GM19395 (cell line): ENCODE measurements around the gene PHIP.
"Not testable (repeated sequence)": the region's sequence is repeated elsewhere in the genome, so short reads cannot be mapped to it uniquely, and the experiment has no call there.

Experiments
- ATAC-seq: cut with Tn5 transposase; IDR thresholded peaks from one replicate; pipeline ENCODE4 v1.9.1; 2021; ENCODE audit warnings: mild to moderate bottlenecking, moderate library complexity; ENCODE audit not compliant: unreplicated experiment

PHIP gene

GRCh38 chr6:79078075-79078969, at the start of gene PHIP:
Gene PHIP, minus strand, starts transcription at chr6:79078254. Its CDS starts 186 bp downstream, at chr6:79078068.
- peak; percentile 75 for ATAC-seq

GRCh38 chr6:79127660-79128059, 49.6 kb upstream of the PHIP start:
- no peak for ATAC-seq

DNA sequence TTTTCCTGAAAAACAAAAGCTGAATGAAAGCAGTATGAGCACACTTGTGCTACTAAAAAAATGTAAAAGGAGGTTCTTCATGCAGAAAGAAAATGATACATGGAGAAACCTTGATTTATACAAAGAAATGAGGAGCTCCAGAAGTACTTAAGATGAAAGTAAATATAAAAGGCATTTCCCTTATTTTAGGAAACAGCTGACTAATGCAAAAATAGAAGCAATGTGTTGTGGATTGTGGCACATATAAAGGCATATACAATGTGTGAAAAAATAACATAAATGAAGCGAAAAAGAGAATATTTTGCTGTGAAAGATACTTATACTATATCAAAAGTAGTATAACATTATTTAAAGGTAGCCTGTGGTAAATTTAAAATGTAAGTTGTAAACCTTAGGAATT, 41.2 kb upstream of the PHIP start:
- ATAC-seq: no peak

- ATAC-seq: no peak
These were observed 39.7 kb upstream of the PHIP start for GRCh38 chr6:79117752-79118151.

GRCh38 chr6:79115553-79116182, 37.6 kb upstream of the PHIP start:
- ATAC-seq: no peak

GRCh38 chr6:79111549-79111948, 33.5 kb upstream of the PHIP start:
- ATAC-seq: no peak

- ATAC-seq: no peak
These were observed 23.1 kb upstream of the PHIP start for GRCh38 chr6:79101164-79101563.

GRCh38 chr6:79100304-79100703, 22.2 kb upstream of the PHIP start:
- ATAC-seq: no peak

- no peak for ATAC-seq
These were observed 16.9 kb upstream of the PHIP start for GRCh38 chr6:79094938-79095337.

GRCh38 chr6:79091801-79092200, 13.7 kb upstream of the PHIP start:
- not testable (repeated sequence) for ATAC-seq

GRCh38 chr6:79089552-79090404, 11.7 kb upstream of the PHIP start:
- no peak for ATAC-seq

- no peak for ATAC-seq
These were observed 6.6 kb upstream of the PHIP start for GRCh38 chr6:79084693-79085092.

DNA sequence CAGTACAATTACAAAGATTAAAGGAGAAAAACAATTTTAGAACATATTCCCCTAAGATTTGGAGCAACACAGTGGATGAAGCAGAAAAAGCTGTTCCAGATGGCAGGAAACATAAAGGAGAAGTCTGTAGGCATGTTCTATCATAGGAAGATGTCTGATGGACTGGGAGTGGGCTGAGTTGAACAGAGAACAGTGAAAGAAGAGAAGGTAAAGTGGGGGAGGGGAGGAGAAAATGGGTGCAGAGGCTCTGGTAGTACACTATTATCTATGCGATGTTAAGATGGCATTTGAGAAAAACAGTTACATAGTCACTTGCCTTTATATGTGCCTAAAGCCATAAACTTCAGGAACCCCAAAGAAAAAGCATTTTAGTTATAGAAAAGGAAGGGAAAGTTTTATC, 4.2 kb upstream of the PHIP start:
- ATAC-seq: no peak

- ATAC-seq: no peak
These were observed 3.6 kb upstream of the PHIP start for GRCh38 chr6:79081663-79082062.

- ATAC-seq: no peak
These were observed 1.5 kb upstream of the PHIP start for GRCh38 chr6:79079561-79080041.

GRCh38 chr6:79077715-79078074, 359 bp downstream of the PHIP start:
- ATAC-seq: peak; percentile 28

- peak; percentile 47 for ATAC-seq
These were observed 1.0 kb downstream of the PHIP start for GRCh38 chr6:79076782-79077641.

DNA sequence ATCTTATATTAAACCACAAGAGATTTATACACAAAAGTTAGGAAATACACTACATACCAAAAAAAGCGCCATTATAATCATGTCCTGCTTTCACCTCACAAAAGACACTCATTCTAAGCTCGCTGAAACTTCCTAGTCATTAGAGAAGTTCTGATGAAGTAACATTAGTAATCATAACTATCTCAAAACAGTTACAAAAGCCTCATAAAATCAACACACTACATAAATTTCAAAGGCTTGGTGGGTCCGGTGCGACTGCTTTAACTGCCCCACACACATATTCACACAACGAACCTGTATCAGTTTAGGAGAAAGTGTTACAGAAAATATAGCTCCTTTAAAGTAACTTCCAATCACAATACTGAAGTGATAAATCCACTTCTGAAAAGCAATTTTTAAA, 1.9 kb downstream of the PHIP start:
- no peak for ATAC-seq

GRCh38 chr6:79073888-79074287, 4.2 kb downstream of the PHIP start:
- ATAC-seq: no peak

- peak; percentile 33 for ATAC-seq
These were observed 5.3 kb downstream of the PHIP start for GRCh38 chr6:79072640-79073181.
